Measurements from ENCODE around the gene PRPH2.

The PRPH2 gene

DNA sequence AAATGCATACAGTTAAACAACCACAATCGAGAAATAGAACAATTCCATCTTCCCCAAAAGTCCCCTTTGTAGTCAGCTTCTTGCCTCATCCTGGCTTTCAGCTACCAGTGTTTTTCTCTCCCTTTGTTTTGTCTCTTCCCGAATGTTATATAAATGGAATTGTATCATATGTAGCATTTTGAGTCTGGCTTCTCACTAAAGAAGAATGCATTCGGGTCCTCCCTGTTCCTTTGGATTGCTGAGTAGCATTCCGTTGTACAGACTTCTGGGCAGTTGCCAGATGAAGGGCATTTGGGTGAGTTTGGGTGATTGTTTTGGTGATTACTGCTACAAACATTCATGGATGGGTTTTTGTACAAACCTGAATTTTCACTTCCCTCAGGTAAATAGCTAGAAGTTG lies 27.8 kb downstream of the PRPH2 start:
- DNase-seq (ENCODE audit: low read depth, low spot score) = peak; percentile 62
- POLR2A ChIA-PET = interaction anchor here (0.7 kb wide), 1 partner anchor 327 kb away, joined by 3 read pairs; the partner anchor contains the start of gene RRP36
- TF ChIP-seq CTCF (IDR thresholded peaks at IDR 0.05; ENCODE audit: insufficient read depth, low read length, missing control alignments) = no peak
- no peak overlapping the region for H3K4me3 ChIP-seq (ENCODE audit: low read depth, low read length)
- CTCF ChIA-PET = interaction anchor here (1.3 to 8.0 kb wide), 4 partner anchors 30 to 183 kb away, joined by 4 to 83 read pairs (median 5); no protein-coding TSS in a partner anchor

- POLR2A ChIA-PET = no interaction called here
- no peak overlapping the region for H3K4me3 ChIP-seq (ENCODE audit: low read depth, low read length)
- no peak for DNase-seq (ENCODE audit: low read depth, low spot score)
- CTCF ChIA-PET = interaction anchor here (1.3 to 8.0 kb wide), 5 partner anchors 30 to 205 kb away, joined by 3 to 83 read pairs (median 4); partner anchors contain the start of gene RPL7L1
- no peak for TF ChIP-seq CTCF (IDR thresholded peaks at IDR 0.05; ENCODE audit: insufficient read depth, low read length, missing control alignments)
These were observed 28.6 kb downstream of the PRPH2 start for GRCh38 chr6:42693725-42694323.

DNA sequence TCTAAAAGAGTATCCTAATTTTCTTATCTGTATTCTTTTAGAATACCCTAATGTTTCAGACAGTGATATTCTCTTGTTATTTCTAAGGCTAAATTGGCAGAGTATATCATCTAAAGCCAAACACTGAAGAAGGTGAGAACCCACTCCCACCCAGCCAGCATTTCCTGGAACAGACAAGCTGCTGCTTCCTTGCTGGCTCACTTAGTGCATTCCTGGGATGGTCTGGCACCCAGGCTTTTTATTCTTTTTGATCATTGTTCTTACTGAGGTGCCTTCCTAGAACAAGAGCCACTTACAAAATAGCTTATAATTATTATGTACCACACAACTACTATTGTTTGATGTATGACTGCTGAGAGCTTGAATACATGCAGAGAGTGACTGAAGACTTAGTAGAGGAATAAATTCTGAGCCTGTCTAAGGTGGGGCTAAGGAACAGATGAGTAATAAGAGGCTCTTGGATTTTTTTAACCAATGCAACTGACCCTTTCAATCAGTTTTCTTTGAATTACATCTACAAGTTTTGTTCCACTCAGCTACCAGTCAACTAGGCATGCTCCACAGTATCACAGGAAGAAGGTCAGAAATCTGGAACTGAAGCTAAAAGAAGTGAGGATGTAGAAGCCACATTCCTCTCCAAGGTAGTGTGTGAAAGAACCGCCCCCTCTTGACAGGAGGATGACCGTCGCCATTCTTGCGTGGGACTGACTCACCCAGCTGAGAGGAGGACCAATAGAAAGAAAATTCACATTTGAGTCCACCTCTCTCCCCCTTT lies 30.1 kb downstream of the PRPH2 start:
- no peak for TF ChIP-seq CTCF (IDR thresholded peaks at IDR 0.05; ENCODE audit: insufficient read depth, low read length, missing control alignments)
- H3K4me3 ChIP-seq (ENCODE audit: low read depth, low read length) = no peak overlapping the region
- CTCF ChIA-PET = interaction anchor here (0.8 to 8.0 kb wide), 8 partner anchors 12 to 206 kb away, joined by 3 to 83 read pairs (median 4); partner anchors contain the start of gene RPL7L1
- POLR2A ChIA-PET = interaction anchor here (0.6 to 1.4 kb wide), 5 partner anchors 10 to 192 kb away, joined by 3 to 5 read pairs (median 3); partner anchors contain the start of gene RPL7L1
- DNase-seq (ENCODE audit: low read depth, low spot score) = no peak

DNA sequence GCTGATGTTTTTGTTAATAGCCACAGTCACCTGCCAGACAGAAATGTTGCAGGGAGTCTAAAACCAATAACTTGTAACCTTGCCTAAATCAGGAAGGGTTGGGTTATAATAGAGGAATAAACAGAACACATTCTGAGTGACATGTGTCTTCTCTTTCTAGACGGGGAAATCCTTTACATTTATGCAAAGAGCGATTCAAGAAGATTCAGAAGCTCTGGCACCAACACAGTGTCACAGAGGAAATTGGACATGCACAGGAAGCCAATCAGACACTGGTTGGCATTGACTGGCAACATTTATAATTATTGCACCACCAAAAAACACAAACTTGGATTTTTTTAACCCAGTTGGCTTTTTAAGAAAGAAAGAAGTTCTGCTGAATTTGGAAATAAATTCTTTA lies 31.5 kb downstream of the PRPH2 start:
- POLR2A ChIA-PET = no interaction called here
- no peak for TF ChIP-seq CTCF (IDR thresholded peaks at IDR 0.05; ENCODE audit: insufficient read depth, low read length, missing control alignments)
- DNase-seq (ENCODE audit: low read depth, low spot score) = no peak
- no peak overlapping the region for H3K4me3 ChIP-seq (ENCODE audit: low read depth, low read length)
- CTCF ChIA-PET = interaction anchor here (1.0 to 3.9 kb wide), 5 partner anchors 8 to 210 kb away, joined by 3 to 25 read pairs (median 4); no protein-coding TSS in a partner anchor

DNA sequence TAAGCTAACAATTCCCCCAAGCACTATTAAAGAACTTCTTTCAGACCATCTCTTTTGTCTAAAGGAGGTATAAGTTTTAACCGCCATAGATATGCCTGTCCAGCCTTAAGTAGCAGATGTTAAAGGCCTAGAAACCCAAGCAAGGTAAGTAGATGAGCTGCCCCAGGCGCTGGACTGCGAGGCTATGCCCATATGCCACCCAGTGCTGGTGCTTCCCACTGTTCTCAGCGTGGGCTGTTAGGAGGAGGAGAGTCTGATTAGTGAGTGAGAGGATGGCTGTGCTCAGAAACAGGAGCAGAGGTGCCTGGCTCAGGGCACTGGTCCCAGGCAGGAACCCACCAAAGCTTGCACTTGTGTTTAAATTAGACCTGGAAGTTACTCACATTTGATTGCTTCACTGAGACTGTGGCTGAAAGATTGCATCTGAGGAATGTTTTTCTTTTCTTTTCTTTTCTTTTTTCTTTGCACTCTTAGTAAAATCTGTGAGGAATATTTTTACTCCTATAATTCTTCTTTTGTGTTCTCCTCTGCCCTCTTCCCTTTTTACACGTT lies 32.2 kb downstream of the PRPH2 start:
- ChIA-PET POLR2A (no interaction called here), CTCF (interaction anchor here (1.0 to 3.9 kb wide), 5 partner anchors 9 to 211 kb away, joined by 3 to 25 read pairs (median 4); no protein-coding TSS in a partner anchor)
- DNase-seq (ENCODE audit: low read depth, low spot score) = no peak

More for the DNA sequence above, 32.2 kb downstream of the PRPH2 start:
- TF ChIP-seq CTCF (IDR thresholded peaks at IDR 0.05; ENCODE audit: insufficient read depth, low read length, missing control alignments) = no peak
- H3K4me3 ChIP-seq (ENCODE audit: low read depth, low read length) = no peak overlapping the region

All from AG04449 (cell line).